ENCODE data around the gene AMOT.

AMOT gene

DNA sequence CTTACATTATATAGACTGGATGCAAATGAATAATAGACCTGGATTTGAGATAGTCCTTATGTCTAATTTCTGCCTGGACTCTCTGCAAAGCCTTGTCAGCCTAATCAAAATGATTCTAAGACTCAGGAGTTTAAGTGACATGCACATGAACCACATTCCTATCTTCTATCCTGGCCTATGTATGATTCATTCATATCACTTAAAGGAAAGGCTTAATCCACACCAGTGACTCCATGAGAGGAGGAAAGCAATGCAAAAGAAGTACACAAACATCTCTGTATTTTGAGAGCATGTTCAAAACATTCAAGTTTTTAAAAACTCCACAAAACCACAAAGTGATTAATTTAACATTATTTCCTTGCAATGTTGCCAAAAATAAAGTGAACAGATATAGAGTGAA lies 14.6 kb downstream of the AMOT start:
- Histone ChIP-seq H3K9ac (no peak overlapping the region), H3K4me1 (peaks cover 39% of the 10 kb centered on the region), H3K27ac (no peak overlapping the region), H3K9me3 (no peaks in the 10 kb centered on the region), H3K27me3 (peaks cover 95% of the 10 kb centered on the region), H4K20me1 (peaks cover 10% of the 10 kb centered on the region; the same call in 1 of the 2 replicates), H3K36me3 (peaks cover 63% of the 10 kb centered on the region), H3K4me2 (peak overlapping the region; percentile 19; the same call in 1 of the 2 replicates), H3K4me3 (no peak overlapping the region)
- TF ChIP-seq Cebpa-rat (IDR thresholded peaks at IDR 0.05), result no peak

DNA sequence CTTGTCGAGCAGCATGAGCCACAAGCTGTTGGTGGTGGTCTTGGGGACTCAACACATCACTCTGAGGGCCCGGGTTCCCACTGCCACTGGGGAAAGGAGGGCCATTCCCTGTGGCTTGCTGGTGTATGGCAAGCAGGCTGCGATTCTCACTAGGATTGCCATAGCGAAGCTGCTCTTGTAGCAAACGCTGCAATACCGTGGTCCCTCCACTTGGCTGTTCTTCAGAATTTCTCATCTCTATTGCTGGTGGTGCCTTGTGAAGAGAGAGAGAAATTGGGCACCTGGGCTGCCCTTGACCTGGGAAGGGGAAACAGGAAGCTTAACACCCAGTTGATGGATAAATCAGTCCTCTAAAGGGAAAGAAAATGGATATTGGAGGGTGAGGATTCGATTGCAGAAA lies 17.7 kb downstream of the AMOT start:
- H3K9ac ChIP-seq, result no peak overlapping the region

DNA sequence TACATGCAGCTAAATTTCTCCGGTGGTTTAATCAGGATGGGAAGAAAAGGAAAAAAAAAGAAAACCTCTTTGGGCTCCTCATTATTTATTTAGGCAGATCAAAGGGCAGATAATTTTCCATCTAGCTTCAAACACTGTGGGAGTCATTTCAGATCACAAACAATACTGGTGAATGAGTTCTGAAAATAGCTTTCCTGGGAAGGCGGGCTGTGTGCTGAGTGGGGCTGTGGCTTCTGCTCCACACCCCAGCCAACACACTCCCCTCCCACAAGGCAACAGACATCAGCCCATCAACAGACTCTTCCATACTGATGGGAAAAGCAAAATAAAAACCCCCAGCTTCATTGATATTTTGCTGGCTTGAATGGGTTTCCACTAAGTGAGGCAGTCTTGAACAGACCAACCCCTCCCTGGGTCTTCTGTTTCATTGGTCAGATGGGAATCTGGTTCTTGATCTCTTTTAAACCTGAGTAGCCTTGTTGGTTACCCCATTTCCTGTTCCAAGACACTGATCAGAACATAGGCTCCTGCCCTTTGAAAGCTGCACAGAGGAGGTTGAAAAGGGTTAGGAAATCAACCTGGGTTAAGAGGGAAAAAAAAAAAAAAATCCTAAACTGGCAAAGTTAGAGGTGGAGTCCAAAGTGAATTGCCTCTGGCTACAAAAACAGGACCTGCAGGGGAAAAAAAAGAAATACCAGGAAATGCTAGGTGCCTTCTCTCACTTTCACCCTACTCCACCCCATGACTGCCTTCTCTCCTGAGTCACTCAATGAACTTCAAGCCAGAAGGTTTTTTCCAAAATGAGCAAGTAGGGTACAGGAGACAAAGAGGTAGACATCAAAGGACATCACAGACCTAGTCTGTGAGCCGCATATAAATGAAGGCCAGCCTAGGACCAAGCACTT lies 20.0 kb downstream of the AMOT start:
- H3K27ac ChIP-seq, result no peak overlapping the region
- H3K27me3 ChIP-seq, result peaks cover 96% of the 10 kb centered on the region
- H4K20me1 ChIP-seq, result peaks cover 46% of the 10 kb centered on the region; the same call in 1 of the 2 replicates
- TF ChIP-seq Cebpa-rat (IDR thresholded peaks at IDR 0.05), result no peak
- peaks cover 26% of the 10 kb centered on the region for H3K4me1 ChIP-seq
- H3K9me3 ChIP-seq, result no peaks in the 10 kb centered on the region
- peak overlapping the region; percentile 31 for H3K4me2 ChIP-seq
- H3K4me3 ChIP-seq, result no peak overlapping the region
- no peak overlapping the region for H3K9ac ChIP-seq
- H3K36me3 ChIP-seq, result peaks cover 55% of the 10 kb centered on the region

More for the DNA sequence above, 17.7 kb downstream of the AMOT start:
- Histone ChIP-seq H3K27me3 (peaks cover 96% of the 10 kb centered on the region), H3K36me3 (peaks cover 51% of the 10 kb centered on the region), H3K9me3 (no peaks in the 10 kb centered on the region), H4K20me1 (peaks cover 34% of the 10 kb centered on the region; the same call in 1 of the 2 replicates), H3K4me1 (peaks cover 47% of the 10 kb centered on the region), H3K4me2 (no peak overlapping the region), H3K4me3 (no peak overlapping the region), H3K27ac (no peak overlapping the region)
- no peak for TF ChIP-seq Cebpa-rat (IDR thresholded peaks at IDR 0.05)

DNA sequence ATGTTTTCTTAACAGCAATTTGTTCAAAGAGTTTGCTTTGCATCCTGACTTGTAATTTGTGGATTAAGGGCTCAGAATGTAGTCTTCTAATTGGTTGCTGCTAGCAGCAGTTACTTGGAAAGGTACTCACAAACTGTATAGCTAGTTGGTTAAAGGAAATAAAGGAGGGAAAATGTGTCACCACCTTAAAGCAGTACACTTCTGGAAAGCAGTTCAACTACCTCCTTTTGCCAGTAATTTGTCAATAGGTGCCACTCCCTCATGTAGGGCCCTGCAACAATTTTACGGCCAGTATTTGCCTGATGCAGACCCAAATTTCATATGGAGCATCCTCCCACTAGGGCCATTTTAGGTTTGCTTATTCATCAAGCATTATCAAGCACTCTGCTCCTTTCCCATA lies 20.8 kb downstream of the AMOT start:
- no peak for TF ChIP-seq Cebpa-rat (IDR thresholded peaks at IDR 0.05)
- Histone ChIP-seq H3K4me3 (no peak overlapping the region), H3K9ac (no peak overlapping the region), H3K4me2 (no peak overlapping the region), H3K27me3 (peaks cover 97% of the 10 kb centered on the region), H3K36me3 (peaks cover 56% of the 10 kb centered on the region), H3K9me3 (no peaks in the 10 kb centered on the region), H3K27ac (no peak overlapping the region), H3K4me1 (peaks cover 26% of the 10 kb centered on the region), H4K20me1 (peaks cover 52% of the 10 kb centered on the region; the same call in 1 of the 2 replicates)

DNA sequence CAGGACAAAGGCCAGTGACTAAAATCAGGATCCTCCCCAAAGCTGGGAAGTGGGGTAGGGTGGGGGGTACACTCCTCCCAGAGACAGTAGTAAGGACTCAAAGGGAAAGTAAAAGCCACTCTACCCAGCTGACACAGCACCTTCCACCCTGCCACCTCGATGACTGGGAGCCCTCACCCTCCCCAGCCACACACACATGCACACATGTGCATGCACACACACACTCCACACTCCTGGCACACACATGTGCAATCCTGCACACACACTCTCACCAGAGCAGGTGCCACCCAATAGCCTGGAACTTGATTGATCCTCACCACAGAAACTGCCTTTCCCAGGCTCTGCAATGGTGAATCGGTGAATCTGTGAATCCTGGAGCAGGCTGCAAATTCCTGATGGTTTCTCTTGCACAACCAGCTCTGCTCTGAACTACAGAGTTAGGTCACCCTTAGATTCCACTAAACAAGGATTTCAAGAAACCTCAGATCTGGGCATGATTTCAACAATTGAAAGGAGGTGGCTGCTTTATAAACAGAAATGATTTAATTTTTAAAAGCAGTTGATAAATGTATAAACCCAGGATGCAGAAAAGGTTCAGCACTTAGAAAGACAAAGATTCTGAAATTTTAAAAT lies 21.5 kb downstream of the AMOT start:
- peaks cover 52% of the 10 kb centered on the region; the same call in 1 of the 2 replicates for H4K20me1 ChIP-seq
- peaks cover 26% of the 10 kb centered on the region for H3K4me1 ChIP-seq

DNA sequence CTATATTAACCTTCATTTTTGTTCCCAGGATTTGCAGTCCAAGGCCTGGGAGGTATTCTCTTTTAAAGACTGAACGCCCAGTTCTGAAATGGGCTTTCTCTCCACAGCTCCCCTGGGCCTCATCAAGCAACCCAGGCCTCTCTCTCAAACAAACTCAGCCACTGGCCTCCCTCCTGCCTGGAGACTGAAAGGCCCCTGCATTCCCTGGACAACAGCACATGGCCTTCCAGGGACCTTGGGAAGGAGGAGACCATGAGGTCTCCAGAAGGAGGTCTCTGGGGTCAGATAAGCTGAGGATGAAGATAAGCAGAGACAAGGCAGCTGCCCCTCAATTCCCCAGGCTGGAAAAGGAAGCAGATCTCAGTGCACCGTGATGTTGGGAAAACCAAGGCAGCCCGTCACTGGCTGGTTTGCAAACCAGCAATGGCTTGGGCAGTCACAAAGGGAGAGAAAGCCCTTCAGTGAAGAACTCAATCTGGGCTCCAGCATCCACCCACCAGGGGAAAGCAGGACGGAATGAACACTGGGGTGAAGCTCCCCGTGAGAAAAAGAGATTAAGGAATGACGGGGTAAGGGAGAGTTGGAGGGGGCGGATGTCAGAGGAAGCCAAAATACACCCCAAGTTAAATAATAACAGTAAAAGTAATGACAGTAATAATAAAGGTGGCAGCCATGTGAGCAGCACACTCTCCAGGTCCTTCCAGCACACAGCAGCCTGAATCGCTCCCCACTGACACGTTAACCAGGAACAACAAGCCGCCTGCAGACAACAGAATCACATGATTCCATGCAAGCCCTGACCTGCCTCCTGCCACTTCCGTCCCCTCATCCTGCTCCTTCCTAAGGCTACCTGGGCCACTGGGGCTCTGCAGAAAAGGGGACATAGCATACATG lies 22.3 kb downstream of the AMOT start:
- Histone ChIP-seq H3K27me3 (peaks cover 100% of the 10 kb centered on the region), H3K9me3 (no peaks in the 10 kb centered on the region)
- no peak for TF ChIP-seq Cebpa-rat (IDR thresholded peaks at IDR 0.05)

More for the DNA sequence above, 21.5 kb downstream of the AMOT start:
- H3K9ac ChIP-seq, result no peak overlapping the region
- no peaks in the 10 kb centered on the region for H3K9me3 ChIP-seq
- peaks cover 98% of the 10 kb centered on the region for H3K27me3 ChIP-seq
- no peak for TF ChIP-seq Cebpa-rat (IDR thresholded peaks at IDR 0.05)
- H3K36me3 ChIP-seq, result peaks cover 57% of the 10 kb centered on the region
- H3K27ac ChIP-seq, result no peak overlapping the region
- no peak overlapping the region for H3K4me3 ChIP-seq
- H3K4me2 ChIP-seq, result no peak overlapping the region

DNA sequence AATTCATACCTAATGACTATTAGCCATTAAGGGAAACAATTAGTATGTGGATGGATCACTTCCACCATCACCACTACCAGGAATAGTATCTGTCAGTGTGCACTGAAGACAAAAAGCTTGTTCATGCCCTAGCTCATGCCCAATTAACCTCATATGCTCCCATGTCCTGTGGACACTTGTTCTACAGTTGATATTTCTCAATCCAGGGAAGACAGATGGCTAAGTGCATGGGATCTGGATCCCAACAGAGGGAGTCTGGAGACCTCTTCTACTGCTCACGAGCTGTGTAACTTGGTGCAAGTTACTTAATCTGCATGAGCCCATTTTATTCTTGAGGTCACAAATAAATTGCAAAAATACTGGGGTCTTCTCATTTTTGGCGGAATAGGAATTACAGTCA lies 23.7 kb downstream of the AMOT start:
- Histone ChIP-seq H3K4me3 (no peak overlapping the region), H3K27me3 (peaks cover 100% of the 10 kb centered on the region), H3K27ac (no peak overlapping the region), H4K20me1 (peaks cover 53% of the 10 kb centered on the region; the same call in 1 of the 2 replicates), H3K4me2 (no peak overlapping the region), H3K9me3 (no peaks in the 10 kb centered on the region), H3K36me3 (peaks cover 56% of the 10 kb centered on the region), H3K9ac (no peak overlapping the region), H3K4me1 (peaks cover 20% of the 10 kb centered on the region)
- no peak for TF ChIP-seq Cebpa-rat (IDR thresholded peaks at IDR 0.05)

More for the DNA sequence above, 22.3 kb downstream of the AMOT start:
- H3K36me3 ChIP-seq, result peaks cover 56% of the 10 kb centered on the region
- no peak overlapping the region for H3K27ac ChIP-seq
- no peak overlapping the region for H3K4me3 ChIP-seq
- H4K20me1 ChIP-seq, result peaks cover 50% of the 10 kb centered on the region; the same call in 1 of the 2 replicates
- H3K9ac ChIP-seq, result no peak overlapping the region
- H3K4me2 ChIP-seq, result no peak overlapping the region
- peaks cover 26% of the 10 kb centered on the region for H3K4me1 ChIP-seq

DNA sequence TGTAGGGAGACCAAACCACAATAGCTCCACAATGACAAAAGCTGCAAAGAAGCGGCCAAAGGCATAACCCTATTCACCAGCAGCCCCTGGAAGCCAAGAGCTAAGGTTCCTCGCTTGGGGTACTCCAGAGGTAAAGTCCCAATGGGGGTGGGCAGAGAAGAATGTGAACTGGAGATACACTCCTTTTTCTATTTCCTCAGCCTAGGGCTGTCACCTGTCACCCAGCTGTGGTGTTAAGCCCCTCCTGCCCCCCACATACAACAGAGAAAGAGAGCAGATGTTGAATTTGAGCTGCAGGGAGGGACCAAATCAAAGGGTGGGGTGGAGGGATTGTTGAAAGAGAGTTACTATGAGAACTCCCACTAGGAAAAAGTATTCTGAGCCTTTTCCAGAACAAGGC lies 26.1 kb downstream of the AMOT start:
- Histone ChIP-seq H3K9ac (no peak overlapping the region), H3K36me3 (peaks cover 72% of the 10 kb centered on the region), H3K4me3 (no peak overlapping the region), H3K4me1 (no peaks in the 10 kb centered on the region), H3K27ac (no peak overlapping the region), H3K27me3 (peaks cover 100% of the 10 kb centered on the region), H3K4me2 (no peak overlapping the region), H3K9me3 (no peaks in the 10 kb centered on the region), H4K20me1 (peaks cover 41% of the 10 kb centered on the region; the same call in 1 of the 2 replicates)
- no peak for TF ChIP-seq Cebpa-rat (IDR thresholded peaks at IDR 0.05)

DNA sequence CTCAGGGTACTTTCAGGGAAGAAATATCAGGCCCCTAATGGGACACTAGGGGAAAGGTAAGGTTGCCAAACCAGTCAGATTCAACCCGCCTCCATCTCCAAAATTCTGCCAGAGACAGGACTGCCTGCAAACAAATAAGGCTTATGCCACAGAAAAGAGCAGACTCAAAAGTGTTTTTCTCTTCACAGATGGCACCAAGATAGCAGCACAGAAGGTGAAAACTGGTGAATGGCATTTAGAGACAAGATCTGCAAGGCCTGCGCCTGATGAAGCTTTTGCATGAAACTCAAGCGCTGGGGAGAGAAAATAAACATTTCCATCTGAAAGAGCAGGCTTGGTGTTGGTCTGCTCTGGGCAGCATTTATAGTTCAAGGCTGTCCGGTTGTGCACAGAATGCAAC lies 27.9 kb downstream of the AMOT start:
- Histone ChIP-seq H3K4me1 (no peaks in the 10 kb centered on the region), H3K27ac (no peak overlapping the region), H3K36me3 (peaks cover 76% of the 10 kb centered on the region), H3K9ac (no peak overlapping the region), H3K4me2 (no peak overlapping the region), H4K20me1 (peaks cover 28% of the 10 kb centered on the region; the same call in 1 of the 2 replicates), H3K27me3 (peaks cover 100% of the 10 kb centered on the region), H3K9me3 (no peaks in the 10 kb centered on the region), H3K4me3 (no peak overlapping the region)
- TF ChIP-seq Cebpa-rat (IDR thresholded peaks at IDR 0.05), result no peak

Data from BLaER1 (cell line).